ENCODE data around the gene DDX60. TPM values are rescaled to one million over a fixed set of nuclear protein-coding genes. Genes with fewer than 3 reads are reported as not detected.
"Not testable (repeated sequence)": the region's sequence is repeated elsewhere in the genome, so short reads cannot be mapped to it uniquely, and the experiment has no call there.

DDX60 gene
- total RNA-seq, 2 experiments from 2014 or later, result 26.8 to 28.2 TPM

DNA sequence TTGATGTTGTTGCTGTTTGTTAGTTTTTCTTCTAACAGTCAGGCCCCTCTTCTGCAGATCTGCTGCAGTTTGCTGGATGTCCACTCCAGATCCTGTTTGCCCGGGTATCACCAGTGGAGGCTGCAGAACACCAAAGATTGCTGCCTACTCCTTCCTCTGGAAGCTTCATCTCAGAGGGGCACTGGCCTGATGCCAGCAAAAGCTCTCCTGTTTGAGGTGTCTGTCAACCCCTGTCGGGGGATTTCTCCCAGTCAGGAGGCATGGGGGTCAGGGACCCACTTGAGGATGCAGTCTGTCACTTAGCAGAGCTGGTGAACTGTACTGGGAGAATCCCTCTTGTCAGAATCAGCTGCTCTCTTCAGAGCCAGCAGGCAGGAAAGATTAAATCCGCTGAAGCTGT is 12.0 kb upstream of the DDX60 start:
- DNase-seq; H3K36me3 Mint-ChIP-seq (ENCODE audit: low read depth); H3K27me3 Mint-ChIP-seq (ENCODE audit: low read depth); H3K27ac Mint-ChIP-seq; H3K4me1 Mint-ChIP-seq (ENCODE audit: low read depth); CTCF ChIA-PET; H3K4me3 Mint-ChIP-seq; intact Hi-C loops (cut with micrococcal nuclease); H3K9me3 Mint-ChIP-seq: not testable (repeated sequence)

- DNase-seq, result no peak
- no peaks in the 10 kb centered on the region for H3K36me3 Mint-ChIP-seq (ENCODE audit: low read depth)
- no peaks in the 10 kb centered on the region for H3K4me1 Mint-ChIP-seq (ENCODE audit: low read depth)
- CTCF ChIA-PET, result no interaction called here
- no peak overlapping the region for H3K4me3 Mint-ChIP-seq
- intact Hi-C loops (cut with micrococcal nuclease), result no loop called here
- no peak overlapping the region for H3K27ac Mint-ChIP-seq
- no peaks in the 10 kb centered on the region for H3K27me3 Mint-ChIP-seq (ENCODE audit: low read depth)
- no peaks in the 10 kb centered on the region for H3K9me3 Mint-ChIP-seq
Measured at GRCh38 chr4:168325591-168325990, 7.0 kb upstream of the DDX60 start.

DNA sequence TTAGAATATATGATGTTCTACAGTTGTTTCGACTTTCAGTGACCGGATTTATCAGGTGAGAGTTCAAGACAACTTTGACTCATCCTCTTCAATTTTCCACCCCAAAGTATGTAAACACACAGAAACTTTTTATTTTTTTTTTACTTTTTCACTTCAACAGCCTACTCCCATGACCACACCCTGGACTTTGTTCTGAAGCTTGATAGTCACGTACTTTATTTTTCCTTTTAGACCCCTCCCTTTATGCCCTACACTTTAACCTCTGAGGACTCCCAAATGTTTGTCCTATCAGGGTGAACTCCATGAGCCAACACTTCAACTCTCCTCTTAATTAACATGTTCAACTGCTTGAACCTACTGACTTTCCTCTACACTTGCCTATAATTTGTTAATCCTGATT is 2.5 kb upstream of the DDX60 start:
- H3K27ac Mint-ChIP-seq, result no peak overlapping the region
- CTCF ChIA-PET, result no interaction called here
- no peak overlapping the region for H3K4me3 Mint-ChIP-seq
- peaks cover 24% of the 10 kb centered on the region for H3K4me1 Mint-ChIP-seq (ENCODE audit: low read depth)
- no peaks in the 10 kb centered on the region for H3K9me3 Mint-ChIP-seq
- no peaks in the 10 kb centered on the region for H3K27me3 Mint-ChIP-seq (ENCODE audit: low read depth)
- DNase-seq, result no peak
- intact Hi-C loops (cut with micrococcal nuclease), result no loop called here
- H3K36me3 Mint-ChIP-seq (ENCODE audit: low read depth), result no peaks in the 10 kb centered on the region

- DNase-seq, result no peak
- no peaks in the 10 kb centered on the region for H3K36me3 Mint-ChIP-seq (ENCODE audit: low read depth)
- peak overlapping the region; percentile 85 for H3K4me3 Mint-ChIP-seq
- CTCF ChIA-PET, result interaction anchor here (1.1 kb wide), 1 partner anchor 63 kb away, joined by 3 read pairs; no protein-coding TSS in a partner anchor
- intact Hi-C loops (cut with micrococcal nuclease), result loop anchor here (2.0 to 5.0 kb wide), 3 partner anchors 103 to 1343 kb away; partner anchors contain the start of gene CBR4
- H3K27ac Mint-ChIP-seq, result peak overlapping the region; percentile 89
- peaks cover 30% of the 10 kb centered on the region for H3K4me1 Mint-ChIP-seq (ENCODE audit: low read depth)
- H3K9me3 Mint-ChIP-seq, result no peaks in the 10 kb centered on the region
- no peaks in the 10 kb centered on the region for H3K27me3 Mint-ChIP-seq (ENCODE audit: low read depth)
Measured at GRCh38 chr4:168319486-168320019, 1.0 kb upstream of the DDX60 start.

- intact Hi-C loops (cut with micrococcal nuclease), result loop anchor here (1.0 to 5.0 kb wide), 7 partner anchors 77 to 1345 kb away; partner anchors contain the start of gene CBR4
- DNase-seq, result no peak
- Mint-ChIP-seq H3K4me3 (peak overlapping the region; percentile 85), H3K9me3 (no peaks in the 10 kb centered on the region), H3K27ac (peak overlapping the region; percentile 89), H3K4me1 (ENCODE audit: low read depth) (peaks cover 37% of the 10 kb centered on the region), H3K36me3 (ENCODE audit: low read depth) (no peaks in the 10 kb centered on the region), H3K27me3 (ENCODE audit: low read depth) (no peaks in the 10 kb centered on the region)
- CTCF ChIA-PET, result interaction anchor here (0.5 to 0.9 kb wide), 2 partner anchors 10 to 21 kb away, joined by 3 to 4 read pairs; no protein-coding TSS in a partner anchor
Measured at GRCh38 chr4:168317621-168318020, 931 bp downstream of the DDX60 start.

GRCh38 chr4:168309781-168310180 is 8.8 kb downstream of the DDX60 start:
- peaks cover 23% of the 10 kb centered on the region for H3K36me3 Mint-ChIP-seq (ENCODE audit: low read depth)
- peaks cover 26% of the 10 kb centered on the region for H3K4me1 Mint-ChIP-seq (ENCODE audit: low read depth)
- H3K4me3 Mint-ChIP-seq, result no peak overlapping the region
- H3K27me3 Mint-ChIP-seq (ENCODE audit: low read depth), result no peaks in the 10 kb centered on the region
- no peak for DNase-seq
- intact Hi-C loops (cut with micrococcal nuclease), result no loop called here
- no peak overlapping the region for H3K27ac Mint-ChIP-seq
- CTCF ChIA-PET, result no interaction called here
- H3K9me3 Mint-ChIP-seq, result no peaks in the 10 kb centered on the region

DNA sequence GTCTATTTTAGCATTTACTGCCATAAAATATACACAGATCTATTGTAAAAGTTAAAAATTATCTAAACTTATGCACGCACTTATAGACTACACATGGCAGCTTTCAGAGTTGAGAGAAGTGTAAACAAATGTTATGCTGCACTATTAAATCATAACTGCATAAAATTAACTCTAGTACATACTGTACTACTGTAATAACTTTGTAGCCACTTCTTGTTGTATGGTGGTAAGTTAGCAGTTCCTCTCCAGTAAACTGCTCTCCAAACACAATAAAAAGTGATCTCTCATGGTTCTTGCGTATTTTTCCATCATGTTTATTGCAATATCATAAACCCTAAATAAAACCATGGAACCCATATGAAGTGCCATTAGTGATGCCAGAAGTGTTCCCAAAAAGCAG is 9.6 kb downstream of the DDX60 start:
- no peaks in the 10 kb centered on the region for H3K27me3 Mint-ChIP-seq (ENCODE audit: low read depth)
- peaks cover 23% of the 10 kb centered on the region for H3K36me3 Mint-ChIP-seq (ENCODE audit: low read depth)
- H3K4me1 Mint-ChIP-seq (ENCODE audit: low read depth), result peaks cover 24% of the 10 kb centered on the region
- intact Hi-C loops (cut with micrococcal nuclease), result no loop called here
- no peak for DNase-seq
- no peak overlapping the region for H3K4me3 Mint-ChIP-seq
- no peaks in the 10 kb centered on the region for H3K9me3 Mint-ChIP-seq
- CTCF ChIA-PET, result no interaction called here
- H3K27ac Mint-ChIP-seq, result no peak overlapping the region

DNA sequence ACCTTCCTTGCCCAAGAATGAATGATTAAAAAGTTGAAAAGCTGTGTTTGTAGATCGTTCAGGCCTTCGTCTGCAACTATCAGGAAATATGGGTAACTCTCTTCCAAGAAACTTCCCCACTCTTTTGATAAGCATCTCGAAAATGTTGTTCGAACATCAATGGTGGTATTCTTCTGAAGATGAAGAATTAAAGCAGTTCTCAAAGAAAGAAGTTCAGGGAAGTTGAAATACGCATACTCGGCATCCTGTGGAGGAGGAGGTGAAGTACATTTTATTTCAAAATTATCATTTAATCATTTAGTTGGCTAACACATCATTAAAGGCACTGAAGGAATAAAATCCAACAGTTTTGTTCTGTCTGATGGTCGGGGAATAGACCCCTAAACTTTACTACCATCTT is 12.1 kb downstream of the DDX60 start:
- intact Hi-C loops (cut with micrococcal nuclease), result no loop called here
- Mint-ChIP-seq H3K9me3 (no peaks in the 10 kb centered on the region), H3K27ac (peak overlapping the region; percentile 1), H3K36me3 (ENCODE audit: low read depth) (peaks cover 25% of the 10 kb centered on the region), H3K4me1 (ENCODE audit: low read depth) (peaks cover 16% of the 10 kb centered on the region), H3K27me3 (ENCODE audit: low read depth) (no peaks in the 10 kb centered on the region), H3K4me3 (peak overlapping the region; percentile 44)
- CTCF ChIA-PET, result no interaction called here
- DNase-seq, result no peak

- no peaks in the 10 kb centered on the region for H3K9me3 Mint-ChIP-seq
- peaks cover 26% of the 10 kb centered on the region for H3K36me3 Mint-ChIP-seq (ENCODE audit: low read depth)
- H3K4me1 Mint-ChIP-seq (ENCODE audit: low read depth), result peaks cover 19% of the 10 kb centered on the region
- intact Hi-C loops (cut with micrococcal nuclease), result no loop called here
- no peaks in the 10 kb centered on the region for H3K27me3 Mint-ChIP-seq (ENCODE audit: low read depth)
- no peak for DNase-seq
- CTCF ChIA-PET, result interaction anchor here (0.6 to 0.9 kb wide), 2 partner anchors 10 to 12 kb away, joined by 4 read pairs; no protein-coding TSS in a partner anchor
- no peak overlapping the region for H3K4me3 Mint-ChIP-seq
- H3K27ac Mint-ChIP-seq, result no peak overlapping the region
Measured at GRCh38 chr4:168304744-168305459, 13.7 kb downstream of the DDX60 start.

DNA sequence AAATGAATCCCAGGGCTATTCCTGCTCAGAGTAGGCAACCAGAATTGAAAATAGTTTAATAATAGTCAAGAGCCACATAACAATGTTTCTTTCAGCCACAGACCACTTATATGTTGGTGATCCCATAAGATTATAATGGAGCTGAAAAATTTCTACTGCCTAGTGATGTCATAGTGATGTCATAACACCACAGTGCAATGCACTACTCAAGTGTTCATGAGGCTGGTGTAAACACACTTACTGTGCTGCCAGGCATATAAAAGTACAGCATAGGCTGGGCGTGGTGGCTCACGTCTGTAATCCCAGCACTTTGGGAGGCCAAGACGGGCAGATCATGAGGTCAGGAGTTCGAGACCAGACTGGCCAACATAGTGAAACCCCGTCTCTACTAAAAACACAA is 15.1 kb downstream of the DDX60 start:
- intact Hi-C loops (cut with micrococcal nuclease); DNase-seq; CTCF ChIA-PET; H3K27ac Mint-ChIP-seq; H3K9me3 Mint-ChIP-seq; H3K4me3 Mint-ChIP-seq; H3K27me3 Mint-ChIP-seq (ENCODE audit: low read depth): not testable (repeated sequence)
- Mint-ChIP-seq H3K36me3 (ENCODE audit: low read depth) (peaks cover 25% of the 10 kb centered on the region), H3K4me1 (ENCODE audit: low read depth) (peaks cover 19% of the 10 kb centered on the region)

DNA sequence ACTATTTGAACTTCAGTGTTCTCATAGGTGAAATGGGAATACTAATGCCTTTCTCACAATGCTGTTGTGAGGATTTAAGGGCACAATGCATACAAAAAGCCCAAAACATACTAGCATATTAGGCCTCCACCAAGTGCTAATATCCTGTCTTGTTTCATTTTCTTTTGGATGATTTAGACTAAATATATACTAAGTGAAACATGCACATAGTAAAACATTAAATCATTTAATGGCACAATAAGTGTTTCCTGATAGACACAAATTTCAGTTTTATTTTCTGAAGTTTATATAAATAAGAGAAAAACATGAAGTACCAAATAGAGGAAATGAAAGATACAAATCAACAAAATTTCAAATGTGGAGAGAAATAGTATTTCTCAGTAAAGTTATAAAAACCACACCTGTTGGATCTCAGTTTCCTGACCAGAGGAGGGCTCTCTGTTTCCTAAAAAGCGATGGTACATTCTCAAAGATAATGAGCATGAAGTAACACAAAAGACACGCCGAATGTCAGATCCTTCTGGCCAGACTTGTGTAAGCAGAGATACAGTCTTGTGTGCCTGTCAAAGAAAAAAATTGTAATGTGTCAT is 25.1 kb downstream of the DDX60 start:
- Mint-ChIP-seq H3K4me3 (no peak overlapping the region), H3K4me1 (ENCODE audit: low read depth) (no peaks in the 10 kb centered on the region), H3K36me3 (ENCODE audit: low read depth) (peaks cover 22% of the 10 kb centered on the region), H3K9me3 (no peaks in the 10 kb centered on the region), H3K27ac (no peak overlapping the region), H3K27me3 (ENCODE audit: low read depth) (no peaks in the 10 kb centered on the region)
- DNase-seq, result no peak
- intact Hi-C loops (cut with micrococcal nuclease), result no loop called here
- CTCF ChIA-PET, result no interaction called here

DNA sequence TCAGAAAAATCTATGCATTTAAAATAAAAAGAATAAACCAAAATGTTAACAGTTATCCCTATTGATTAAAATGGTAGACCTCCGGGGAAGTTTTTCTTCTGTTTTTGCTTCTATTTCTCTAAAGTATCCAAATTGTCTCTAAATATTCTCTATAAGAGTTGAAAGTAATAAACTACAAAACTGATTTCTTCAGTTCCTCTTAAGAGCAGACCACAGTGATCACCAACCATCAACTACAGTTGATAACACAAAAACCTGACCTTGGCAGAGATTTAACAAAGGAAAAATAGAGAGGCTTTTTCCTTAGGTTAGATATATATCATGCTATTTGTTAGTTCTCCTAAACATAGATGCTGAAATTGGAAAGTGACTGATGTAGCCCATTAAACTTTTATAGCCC is 27.3 kb downstream of the DDX60 start:
- Mint-ChIP-seq H3K9me3 (no peaks in the 10 kb centered on the region), H3K27me3 (ENCODE audit: low read depth) (no peaks in the 10 kb centered on the region), H3K36me3 (ENCODE audit: low read depth) (peaks cover 23% of the 10 kb centered on the region), H3K4me1 (ENCODE audit: low read depth) (no peaks in the 10 kb centered on the region), H3K4me3 (no peak overlapping the region), H3K27ac (no peak overlapping the region)
- CTCF ChIA-PET, result no interaction called here
- no peak for DNase-seq
- intact Hi-C loops (cut with micrococcal nuclease), result no loop called here

DNA sequence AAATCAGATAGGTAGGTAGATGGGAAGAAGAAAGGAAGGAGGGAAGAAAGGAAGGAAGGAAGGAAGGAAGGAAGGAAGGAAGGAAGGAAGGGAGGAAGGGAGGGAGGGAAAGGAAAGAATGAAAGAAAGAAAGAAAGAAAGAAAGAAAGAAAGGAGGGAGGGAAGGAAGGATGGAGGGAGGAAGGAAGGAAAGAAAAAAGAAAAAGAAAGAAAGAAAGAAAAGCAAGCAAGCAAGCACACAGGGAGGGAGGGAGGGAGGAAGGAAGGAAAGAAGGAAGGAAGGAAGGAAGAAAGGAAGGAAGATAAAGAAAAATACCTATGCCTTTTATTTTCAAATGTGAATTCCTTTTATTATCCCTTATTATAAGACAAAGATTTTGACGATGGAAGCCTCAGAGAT is 32.7 kb downstream of the DDX60 start:
- H3K27me3 Mint-ChIP-seq (ENCODE audit: low read depth); H3K4me1 Mint-ChIP-seq (ENCODE audit: low read depth); DNase-seq; H3K4me3 Mint-ChIP-seq; H3K9me3 Mint-ChIP-seq; CTCF ChIA-PET; intact Hi-C loops (cut with micrococcal nuclease); H3K27ac Mint-ChIP-seq: not testable (repeated sequence)
- peaks cover 24% of the 10 kb centered on the region for H3K36me3 Mint-ChIP-seq (ENCODE audit: low read depth)

Measured in activated naive CD4-positive, alpha-beta T cell treated with anti-CD3 and anti-CD28 coated beads for 36 hours (primary cell).